Endothelial cell (in vitro differentiated cells): Measurements from ENCODE around the gene OGFOD1. TPM values are rescaled to one million over a fixed set of nuclear protein-coding genes. Genes with fewer than 3 reads are reported as not detected.

ENCODE experiments used
- DNase-seq: peaks from one replicate; pipeline ENCODE4 v3.0.0; 2021; ENCODE audit warnings: low spot score
- H3K27ac Mint-ChIP-seq: one replicate; pipeline ENCODE4 v1.8.0; 2021; ENCODE audit warnings: mixed read lengths, inconsistent platforms; ENCODE audit not compliant: unreplicated experiment
- H3K27me3 Mint-ChIP-seq: one replicate; pipeline ENCODE4 v1.8.0; 2021; ENCODE audit warnings: mild to moderate bottlenecking, moderate library complexity, mixed read lengths, inconsistent platforms; ENCODE audit not compliant: unreplicated experiment
- H3K36me3 Mint-ChIP-seq: one replicate; pipeline ENCODE4 v1.8.0; 2021; ENCODE audit warnings: mild to moderate bottlenecking, low read depth, mixed read lengths, inconsistent platforms; ENCODE audit not compliant: unreplicated experiment
- H3K4me1 Mint-ChIP-seq: one replicate; pipeline ENCODE4 v1.8.0; 2021; ENCODE audit warnings: mild to moderate bottlenecking, mixed read lengths, inconsistent platforms; ENCODE audit not compliant: unreplicated experiment
- H3K4me3 Mint-ChIP-seq: one replicate; pipeline ENCODE4 v1.8.0; 2021; ENCODE audit warnings: mild to moderate bottlenecking, mixed read lengths, inconsistent platforms; ENCODE audit not compliant: unreplicated experiment
- H3K9me3 Mint-ChIP-seq: one replicate; pipeline ENCODE4 v1.8.0; 2021; ENCODE audit warnings: mixed read lengths, inconsistent platforms; ENCODE audit not compliant: unreplicated experiment
- total RNA-seq: library from RNA; stranded (reverse); fragmentation: NEBNext Ultra II Directional; extraction: Animal tissue kit (Norgen Biotek cat#: 25700); gene quantifications from one replicate; pipeline ENCODE4 v1.2.1, GENCODE V29; 2021; ENCODE audit not compliant: unreplicated experiment
- TF ChIP-seq, protein P1 (sequence below): fragments of 200-600 bp; sonication (generic); IDR thresholded peaks from one replicate; pipeline ENCODE4 v1.5.0; 2021; ENCODE audit warnings: antibody characterized with exemption; ENCODE audit not compliant: unreplicated experiment

The OGFOD1 gene
- total RNA-seq, 1 donor from 2014 or later: 24.8 TPM

DNA sequence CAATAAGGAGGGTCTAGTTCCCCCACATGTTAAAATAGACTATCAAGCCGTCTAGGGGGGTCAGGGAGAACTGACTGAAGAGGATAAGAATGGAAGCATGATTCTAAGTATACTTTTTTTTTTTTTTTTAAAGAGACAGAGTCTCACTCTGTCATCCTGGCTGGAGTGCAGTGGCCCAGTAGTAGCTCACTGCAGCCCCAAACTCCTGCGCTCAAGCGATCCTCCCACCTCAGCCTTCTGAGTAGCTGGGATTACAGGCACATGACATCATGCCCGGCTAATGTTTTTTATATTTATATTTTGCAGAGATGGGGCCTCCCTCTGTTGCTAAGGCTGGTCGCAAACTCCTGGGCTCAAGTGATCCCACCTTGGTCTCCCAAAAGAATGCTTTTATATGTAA is 40.2 kb upstream of the OGFOD1 start:
- Mint-ChIP-seq H3K9me3 (no peaks in the 10 kb centered on the region), H3K27me3 (no peaks in the 10 kb centered on the region), H3K27ac (no peak overlapping the region), H3K4me1 (no peaks in the 10 kb centered on the region), H3K4me3 (peak overlapping the region; percentile 42), H3K36me3 (peaks cover 19% of the 10 kb centered on the region)
- TF ChIP-seq, protein P1, sequence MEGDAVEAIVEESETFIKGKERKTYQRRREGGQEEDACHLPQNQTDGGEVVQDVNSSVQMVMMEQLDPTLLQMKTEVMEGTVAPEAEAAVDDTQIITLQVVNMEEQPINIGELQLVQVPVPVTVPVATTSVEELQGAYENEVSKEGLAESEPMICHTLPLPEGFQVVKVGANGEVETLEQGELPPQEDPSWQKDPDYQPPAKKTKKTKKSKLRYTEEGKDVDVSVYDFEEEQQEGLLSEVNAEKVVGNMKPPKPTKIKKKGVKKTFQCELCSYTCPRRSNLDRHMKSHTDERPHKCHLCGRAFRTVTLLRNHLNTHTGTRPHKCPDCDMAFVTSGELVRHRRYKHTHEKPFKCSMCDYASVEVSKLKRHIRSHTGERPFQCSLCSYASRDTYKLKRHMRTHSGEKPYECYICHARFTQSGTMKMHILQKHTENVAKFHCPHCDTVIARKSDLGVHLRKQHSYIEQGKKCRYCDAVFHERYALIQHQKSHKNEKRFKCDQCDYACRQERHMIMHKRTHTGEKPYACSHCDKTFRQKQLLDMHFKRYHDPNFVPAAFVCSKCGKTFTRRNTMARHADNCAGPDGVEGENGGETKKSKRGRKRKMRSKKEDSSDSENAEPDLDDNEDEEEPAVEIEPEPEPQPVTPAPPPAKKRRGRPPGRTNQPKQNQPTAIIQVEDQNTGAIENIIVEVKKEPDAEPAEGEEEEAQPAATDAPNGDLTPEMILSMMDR: no peak
- no peak for DNase-seq

GRCh38 chr16:56411624-56412023 is 39.7 kb upstream of the OGFOD1 start:
- peak overlapping the region; percentile 42 for H3K4me3 Mint-ChIP-seq
- H3K9me3 Mint-ChIP-seq: no peaks in the 10 kb centered on the region
- DNase-seq: no peak
- H3K36me3 Mint-ChIP-seq: peaks cover 19% of the 10 kb centered on the region
- H3K4me1 Mint-ChIP-seq: no peaks in the 10 kb centered on the region
- TF ChIP-seq, protein P1: no peak
- H3K27ac Mint-ChIP-seq: no peak overlapping the region
- H3K27me3 Mint-ChIP-seq: no peaks in the 10 kb centered on the region

GRCh38 chr16:56413381-56413780 is 38.0 kb upstream of the OGFOD1 start:
- Mint-ChIP-seq H3K4me3 (no peak overlapping the region), H3K36me3 (peaks cover 17% of the 10 kb centered on the region), H3K27ac (no peak overlapping the region), H3K27me3 (no peaks in the 10 kb centered on the region), H3K9me3 (no peaks in the 10 kb centered on the region), H3K4me1 (no peaks in the 10 kb centered on the region)
- TF ChIP-seq, protein P1: no peak
- DNase-seq: no peak

DNA sequence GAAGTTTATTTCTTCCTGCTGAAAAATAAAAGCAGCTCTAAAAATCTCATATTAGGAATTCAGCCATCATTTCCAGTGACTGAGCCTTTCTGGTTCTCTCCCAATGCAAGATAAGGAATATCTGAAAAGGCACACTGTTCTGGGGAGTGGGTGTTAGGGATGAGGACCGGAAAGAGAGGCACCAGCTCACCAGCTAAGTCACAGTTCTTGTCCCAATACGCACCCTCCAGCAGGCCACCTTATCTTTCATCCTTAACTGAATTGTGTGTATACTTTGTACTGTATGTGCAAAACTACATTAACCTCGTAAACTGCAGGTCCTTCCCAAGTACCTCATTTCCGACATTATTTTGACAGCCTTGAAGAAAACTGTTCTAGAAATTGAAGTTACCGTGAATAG is 37.0 kb upstream of the OGFOD1 start:
- Mint-ChIP-seq H3K4me1 (no peaks in the 10 kb centered on the region), H3K36me3 (peaks cover 13% of the 10 kb centered on the region), H3K4me3 (no peak overlapping the region), H3K9me3 (no peaks in the 10 kb centered on the region), H3K27me3 (no peaks in the 10 kb centered on the region), H3K27ac (no peak overlapping the region)
- TF ChIP-seq, protein P1: no peak
- no peak for DNase-seq

DNA sequence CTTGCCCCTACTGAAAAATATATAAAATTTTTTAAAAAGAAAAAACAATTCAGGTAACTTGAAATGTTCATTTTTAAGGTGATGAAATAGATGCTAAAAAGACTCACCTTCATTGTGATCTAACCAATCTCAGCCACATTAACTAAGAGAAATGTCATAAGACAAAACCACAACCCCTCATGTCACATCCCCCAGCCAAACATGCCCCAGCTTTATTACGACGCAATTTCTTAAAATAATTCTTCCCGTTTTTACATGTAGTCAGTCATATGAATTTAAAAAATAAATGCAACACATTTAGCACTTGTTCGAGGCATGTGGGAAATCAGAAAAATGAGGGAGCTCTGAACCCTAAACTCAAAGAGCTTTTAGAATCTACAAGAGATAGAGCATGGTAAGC is 35.5 kb upstream of the OGFOD1 start:
- H3K27me3 Mint-ChIP-seq: no peaks in the 10 kb centered on the region
- TF ChIP-seq, protein P1: no peak
- DNase-seq: no peak
- no peaks in the 10 kb centered on the region for H3K9me3 Mint-ChIP-seq
- H3K36me3 Mint-ChIP-seq: peaks cover 12% of the 10 kb centered on the region
- H3K27ac Mint-ChIP-seq: no peak overlapping the region
- no peak overlapping the region for H3K4me3 Mint-ChIP-seq
- peaks cover 5% of the 10 kb centered on the region for H3K4me1 Mint-ChIP-seq
